Vagina (tissue), 2 donors: ENCODE results near the gene RSPO4. TPM values are rescaled to one million over a fixed set of nuclear protein-coding genes. Genes with fewer than 3 reads are reported as not detected.

Source experiments
- DNase-seq, 2 donors: peaks; one replicate each; pipeline ENCODE4 v3.0.0-alpha.2; 2017; ENCODE audit errors: extremely low spot score in 2 of 2
- H3K27ac ChIP-seq: fragments of 200-600 bp; sonication (generic); one replicate; pipeline ENCODE4 v1.5.1; 2019
- H3K27me3 ChIP-seq: fragments of 200-600 bp; sonication (generic); one replicate; pipeline ENCODE4 v1.5.1; 2019
- H3K36me3 ChIP-seq, 2 donors: fragments of 200-600 bp; sonication (generic); one replicate each; pipeline ENCODE4 v1.5.1; 2017 to 2019
- H3K4me1 ChIP-seq: fragments of 200-600 bp; sonication (generic); one replicate; pipeline ENCODE4 v1.5.1; 2019
- H3K4me3 ChIP-seq, 2 donors: fragments of 200-600 bp; sonication (generic); 1 replicate in 1 of 2; 2 replicates in 1 of 2; pipeline ENCODE4 v1.5.1; 2016 to 2019
- H3K9me3 ChIP-seq: fragments of 200-600 bp; sonication (generic); one replicate; pipeline ENCODE4 v1.5.1; 2019
- CTCF ChIP-seq, 3 experiments: fragments of 450-650 bp in 2 of 3; fragments of 200-600 bp in 1 of 3; sonication (generic) in 1 of 3; IDR thresholded peaks; one replicate each; pipeline ENCODE4 v1.5.1; 2017 to 2019; ENCODE audit warnings: antibody characterized with exemption in 3 of 3, mild to moderate bottlenecking in 2 of 3, moderate library complexity in 2 of 3
- POLR2A ChIP-seq, 2 donors: fragments of 450-650 bp; IDR thresholded peaks; one replicate each; pipeline ENCODE4 v1.6.1; 2017; ENCODE audit warnings: antibody characterized with exemption in 2 of 2, mild to moderate bottlenecking in 2 of 2, moderate library complexity in 2 of 2
- POLR2AphosphoS5 ChIP-seq, 2 donors: sonication (generic); formaldehyde crosslinking; IDR thresholded peaks; one replicate each; pipeline ENCODE4 v1.9.0; 2017; ENCODE audit warnings: antibody characterized with exemption in 2 of 2, mild to moderate bottlenecking in 2 of 2, low read depth in 1 of 2; ENCODE audit not compliant: insufficient read depth in 1 of 2
- intact Hi-C: fragments of 100-400 bp; cut with DNase I; formaldehyde crosslinking; loops from one replicate; pipeline ENCODE4 v1.15.1; 2023
- total RNA-seq: library from RNA; depleted of rRNA; stranded (reverse); fragments of >200 nt; gene quantifications from one replicate; pipeline ENCODE4 v1.2.3, GENCODE V29; 2016

Gene RSPO4
- total RNA-seq, 1 donor from 2014 or later, result not detected

GRCh38 chr20:914727-915498 is 87.2 kb downstream of the RSPO4 start:
- H3K9me3 ChIP-seq, result no peaks in the 10 kb centered on the region
- H3K4me1 ChIP-seq, result peaks cover 8% of the 10 kb centered on the region
- no peak overlapping the region for H3K27ac ChIP-seq
- no peak for TF ChIP-seq CTCF (IDR thresholded peaks at IDR 0.05)
- TF ChIP-seq POLR2A (IDR thresholded peaks at IDR 0.05), result no peak
- TF ChIP-seq POLR2AphosphoS5 (IDR thresholded peaks at IDR 0.05; ENCODE audit: insufficient read depth in 1 of 2, low read depth in 1 of 2), result no peak
- intact Hi-C loops, result no loop called here
- no peak for DNase-seq
- no peak overlapping the region for H3K4me3 ChIP-seq
- H3K27me3 ChIP-seq, result no peaks in the 10 kb centered on the region
- H3K36me3 ChIP-seq, result no peaks in the 10 kb centered on the region

GRCh38 chr20:913306-913849 is 88.7 kb downstream of the RSPO4 start:
- H3K36me3 ChIP-seq, result no peaks in the 10 kb centered on the region
- no peak overlapping the region for H3K4me3 ChIP-seq
- intact Hi-C loops, result no loop called here
- no peaks in the 10 kb centered on the region for H3K27me3 ChIP-seq
- peaks cover 8% of the 10 kb centered on the region for H3K4me1 ChIP-seq
- H3K9me3 ChIP-seq, result no peaks in the 10 kb centered on the region
- no peak for DNase-seq
- no peak overlapping the region for H3K27ac ChIP-seq
- TF ChIP-seq CTCF (IDR thresholded peaks at IDR 0.05) (no peak), POLR2AphosphoS5 (IDR thresholded peaks at IDR 0.05; ENCODE audit: insufficient read depth in 1 of 2, low read depth in 1 of 2) (no peak), POLR2A (IDR thresholded peaks at IDR 0.05) (no peak)

- Histone ChIP-seq H3K4me1 (peaks cover 8% of the 10 kb centered on the region), H3K36me3 (no peaks in the 10 kb centered on the region), H3K27me3 (no peaks in the 10 kb centered on the region), H3K9me3 (no peaks in the 10 kb centered on the region), H3K27ac (no peak overlapping the region), H3K4me3 (no peak overlapping the region)
- no peak for DNase-seq
- intact Hi-C loops, result no loop called here
- TF ChIP-seq POLR2AphosphoS5 (IDR thresholded peaks at IDR 0.05; ENCODE audit: insufficient read depth in 1 of 2, low read depth in 1 of 2) (no peak), POLR2A (IDR thresholded peaks at IDR 0.05) (no peak), CTCF (IDR thresholded peaks at IDR 0.05) (no peak)
Measured at GRCh38 chr20:911882-912600, 90.1 kb downstream of the RSPO4 start.

- peaks cover 8% of the 10 kb centered on the region for H3K4me1 ChIP-seq
- H3K9me3 ChIP-seq, result no peaks in the 10 kb centered on the region
- intact Hi-C loops, result no loop called here
- no peaks in the 10 kb centered on the region for H3K36me3 ChIP-seq
- no peak for DNase-seq
- H3K27ac ChIP-seq, result no peak overlapping the region
- H3K27me3 ChIP-seq, result no peaks in the 10 kb centered on the region
- H3K4me3 ChIP-seq, result no peak overlapping the region
- TF ChIP-seq POLR2A (IDR thresholded peaks at IDR 0.05) (no peak), CTCF (IDR thresholded peaks at IDR 0.05) (no peak), POLR2AphosphoS5 (IDR thresholded peaks at IDR 0.05; ENCODE audit: insufficient read depth in 1 of 2, low read depth in 1 of 2) (no peak)
Measured at GRCh38 chr20:910870-911770, 91.0 kb downstream of the RSPO4 start.
